GM20000 (cell line): ENCODE data around the gene MOSMO.
"Not testable (repeated sequence)": the region's sequence is repeated elsewhere in the genome, so short reads cannot be mapped to it uniquely, and the experiment has no call there.

Experiments
- DNase-seq: peaks from one replicate; pipeline ENCODE4 v3.0.0; 2012; ENCODE audit warnings: low spot score
- TF ChIP-seq, protein P1 (sequence below): IDR thresholded peaks from 2 replicates; pipeline ENCODE4 v1.5.1; 2012; ENCODE audit warnings: mild to moderate bottlenecking, control low read depth; ENCODE audit errors: extremely low read depth, missing control alignments

Gene MOSMO

DNA sequence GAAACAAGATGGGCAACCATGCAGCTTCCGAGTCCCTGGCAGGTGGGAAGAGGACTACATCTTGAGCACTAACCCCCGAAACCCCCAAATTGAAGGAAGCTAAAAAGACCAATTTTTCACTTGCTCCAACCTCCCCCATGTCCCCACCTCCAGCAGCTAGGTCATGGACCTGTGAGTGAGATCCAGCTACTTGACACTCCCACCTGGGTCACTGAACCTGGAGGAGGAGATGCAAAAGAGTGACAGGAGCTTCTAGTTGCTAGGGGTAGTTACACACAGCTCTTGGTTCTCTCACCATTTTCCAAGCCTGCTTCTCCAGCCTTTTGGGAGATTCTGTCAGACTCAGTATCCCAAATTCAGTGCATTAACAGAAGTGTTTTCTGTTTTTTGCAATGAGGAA lies 18.2 kb upstream of the MOSMO start:
- DNase-seq, result no peak
- TF ChIP-seq, protein P1, sequence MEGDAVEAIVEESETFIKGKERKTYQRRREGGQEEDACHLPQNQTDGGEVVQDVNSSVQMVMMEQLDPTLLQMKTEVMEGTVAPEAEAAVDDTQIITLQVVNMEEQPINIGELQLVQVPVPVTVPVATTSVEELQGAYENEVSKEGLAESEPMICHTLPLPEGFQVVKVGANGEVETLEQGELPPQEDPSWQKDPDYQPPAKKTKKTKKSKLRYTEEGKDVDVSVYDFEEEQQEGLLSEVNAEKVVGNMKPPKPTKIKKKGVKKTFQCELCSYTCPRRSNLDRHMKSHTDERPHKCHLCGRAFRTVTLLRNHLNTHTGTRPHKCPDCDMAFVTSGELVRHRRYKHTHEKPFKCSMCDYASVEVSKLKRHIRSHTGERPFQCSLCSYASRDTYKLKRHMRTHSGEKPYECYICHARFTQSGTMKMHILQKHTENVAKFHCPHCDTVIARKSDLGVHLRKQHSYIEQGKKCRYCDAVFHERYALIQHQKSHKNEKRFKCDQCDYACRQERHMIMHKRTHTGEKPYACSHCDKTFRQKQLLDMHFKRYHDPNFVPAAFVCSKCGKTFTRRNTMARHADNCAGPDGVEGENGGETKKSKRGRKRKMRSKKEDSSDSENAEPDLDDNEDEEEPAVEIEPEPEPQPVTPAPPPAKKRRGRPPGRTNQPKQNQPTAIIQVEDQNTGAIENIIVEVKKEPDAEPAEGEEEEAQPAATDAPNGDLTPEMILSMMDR, result no peak

DNA sequence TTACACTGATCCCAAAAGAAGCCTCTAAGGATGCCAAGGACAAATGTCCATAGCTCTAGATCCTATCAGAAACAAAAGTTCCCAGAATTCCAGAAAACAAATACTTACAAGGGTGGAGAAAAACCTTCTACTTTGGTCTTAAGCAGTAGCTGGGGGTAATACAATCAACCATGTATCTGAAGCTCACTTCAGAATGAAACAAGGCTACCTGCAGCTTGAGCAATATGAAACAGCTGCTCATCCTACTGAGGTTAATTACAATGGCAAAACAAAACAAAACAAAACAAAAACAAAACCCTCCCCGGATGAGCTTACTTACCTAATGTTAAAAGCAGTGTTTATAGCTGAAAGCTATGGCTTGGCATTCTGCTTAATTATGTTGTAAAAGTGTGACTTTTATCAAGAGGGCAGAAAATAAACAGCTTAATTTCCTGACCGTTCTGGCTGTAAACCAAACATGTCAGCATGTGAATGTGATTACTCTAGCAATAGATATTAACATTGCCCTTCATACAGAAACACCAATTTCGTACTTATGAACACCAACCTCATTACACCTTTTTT lies 17.4 kb upstream of the MOSMO start:
- TF ChIP-seq, protein P1, result no peak
- no peak for DNase-seq

DNA sequence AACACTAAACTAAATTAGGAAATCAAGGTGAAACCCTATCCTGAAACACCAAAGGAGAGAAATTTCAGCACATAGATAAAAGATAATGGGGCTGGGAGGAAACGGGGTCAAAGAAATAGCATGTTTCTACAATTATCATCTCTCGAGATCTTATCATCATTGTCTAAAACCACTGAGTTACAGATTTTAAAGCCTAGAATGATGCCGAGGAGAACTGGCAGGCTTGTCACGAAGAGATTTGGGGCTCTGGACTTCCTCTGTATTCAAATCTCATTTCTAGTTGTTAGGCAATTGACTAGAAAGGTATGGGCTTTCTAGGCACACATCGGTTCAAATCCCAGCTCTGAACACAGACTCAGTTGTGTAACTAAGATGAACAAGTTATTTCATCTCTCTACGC lies 16.3 kb upstream of the MOSMO start:
- TF ChIP-seq, protein P1, result no peak
- DNase-seq, result no peak

DNA sequence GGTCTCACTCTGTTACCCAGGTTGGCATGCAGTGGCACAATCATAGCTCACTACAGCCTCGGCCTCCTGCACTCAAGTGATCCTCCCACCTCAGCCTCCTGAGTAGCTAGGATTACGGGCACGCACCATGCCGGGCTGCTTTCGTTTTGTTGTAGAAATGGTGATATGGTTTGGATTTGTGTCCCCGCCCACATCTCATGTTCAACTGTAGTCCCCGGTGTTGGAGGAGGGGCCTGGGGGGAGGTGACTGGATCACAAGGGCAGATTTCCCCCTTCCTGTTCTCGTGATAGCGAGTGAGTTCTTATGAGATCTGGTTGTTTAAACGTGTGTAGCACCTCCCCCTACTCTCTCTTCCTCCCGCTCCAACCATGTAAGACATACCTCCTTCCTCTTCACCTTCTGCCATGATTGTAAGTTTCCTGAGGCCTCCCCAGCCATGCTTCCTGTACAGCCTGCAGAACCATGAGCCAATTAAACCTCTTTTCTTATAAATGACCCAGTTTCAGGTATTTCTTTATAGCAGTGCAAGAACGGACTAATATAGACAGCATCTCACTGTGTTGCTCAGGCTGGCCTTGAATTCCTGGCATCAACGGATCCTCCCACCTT lies 12.9 kb upstream of the MOSMO start:
- TF ChIP-seq, protein P1, result no peak
- no peak for DNase-seq

DNA sequence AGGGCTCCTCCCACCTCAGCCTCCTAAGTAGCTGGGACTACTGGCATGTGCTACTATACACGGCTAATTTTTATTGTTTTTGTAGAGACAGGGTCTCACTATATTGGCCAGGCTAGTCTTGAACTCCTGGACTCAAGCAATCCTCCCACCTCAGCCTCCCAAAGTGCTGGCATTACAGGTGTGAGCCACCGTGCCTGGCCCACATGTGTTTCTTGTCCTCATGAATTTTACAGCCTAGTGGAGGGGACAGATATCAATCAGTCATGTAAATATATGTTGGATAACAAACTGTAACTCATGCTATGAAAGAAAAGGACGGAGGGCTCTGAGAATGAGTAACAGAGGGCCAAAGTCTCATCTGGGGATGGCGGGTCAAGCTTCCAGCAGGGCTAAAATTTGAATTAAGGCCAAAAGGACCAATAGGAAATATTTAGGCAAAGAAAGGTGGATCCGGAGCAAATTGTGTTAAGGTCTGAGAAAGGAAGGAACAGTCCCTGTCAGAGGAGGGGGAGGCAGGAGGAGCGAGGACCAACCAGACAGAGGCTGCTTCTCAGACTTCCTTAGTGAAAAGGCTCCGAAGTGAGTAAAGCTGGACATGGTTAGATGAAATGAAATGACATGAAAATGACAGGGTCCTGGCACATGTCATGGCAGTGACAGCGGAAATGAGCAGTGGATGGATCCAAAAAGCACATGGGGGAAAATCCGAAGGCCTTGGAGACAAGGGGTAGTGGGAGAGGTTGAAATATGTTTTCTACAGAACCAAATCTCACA lies 10.8 kb upstream of the MOSMO start:
- TF ChIP-seq, protein P1, result no peak
- no peak for DNase-seq

DNA sequence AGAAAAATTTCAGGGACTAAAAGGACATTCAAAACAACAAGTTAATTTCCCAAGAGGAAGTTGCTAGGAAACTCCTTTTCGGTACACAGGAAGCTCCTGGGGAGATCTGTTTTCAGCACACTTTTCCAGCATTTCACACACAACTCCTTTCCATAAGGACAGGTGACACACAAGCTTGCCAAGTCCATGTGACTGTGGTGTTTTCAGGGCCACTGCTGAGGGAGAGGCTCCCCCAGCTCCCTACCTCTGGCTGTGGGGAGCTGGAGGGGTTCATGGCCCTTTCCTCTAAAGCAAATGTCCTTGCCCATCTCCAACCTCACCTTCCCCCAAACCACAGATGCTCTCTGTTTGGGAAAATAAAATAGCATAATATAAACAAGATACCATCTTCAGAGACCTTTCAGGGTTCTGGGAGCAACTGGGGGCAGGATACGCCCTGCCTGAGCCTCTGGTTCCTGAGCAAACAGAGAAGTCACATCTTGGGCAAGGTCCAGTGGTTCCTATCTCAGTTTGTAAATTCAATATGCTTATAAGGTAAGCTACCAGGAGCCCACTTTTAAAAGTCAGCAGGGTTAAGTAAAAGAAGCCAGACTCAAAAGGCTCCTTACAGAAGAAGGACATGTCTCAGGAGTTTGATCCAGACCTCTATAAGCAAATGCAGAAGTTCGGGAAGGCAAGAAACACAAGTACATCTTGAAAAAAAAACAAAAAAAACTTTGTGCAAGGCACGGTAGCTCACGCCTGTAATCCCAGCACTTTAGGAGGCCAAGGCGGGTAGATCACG lies 10.0 kb upstream of the MOSMO start:
- TF ChIP-seq, protein P1, result no peak
- no peak for DNase-seq

DNA sequence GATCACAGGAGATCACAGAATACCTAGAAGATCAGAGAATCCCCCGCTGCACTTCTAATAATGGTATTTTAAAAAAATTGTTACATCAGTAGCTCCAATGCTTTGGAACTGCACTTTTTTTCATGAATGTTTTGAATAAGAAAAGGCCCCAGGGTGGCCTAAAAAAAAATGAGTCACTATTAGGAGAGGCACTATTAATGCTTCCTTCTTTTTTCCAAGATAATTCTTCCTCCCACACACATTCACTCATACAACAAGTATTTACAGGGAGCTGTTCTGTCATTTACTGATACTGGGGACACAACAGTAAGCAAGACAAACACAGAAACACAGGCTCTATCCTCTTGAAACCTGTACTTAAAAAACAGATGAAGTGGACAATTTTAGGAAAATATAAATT lies 6.3 kb upstream of the MOSMO start:
- TF ChIP-seq, protein P1, result no peak
- no peak for DNase-seq

DNA sequence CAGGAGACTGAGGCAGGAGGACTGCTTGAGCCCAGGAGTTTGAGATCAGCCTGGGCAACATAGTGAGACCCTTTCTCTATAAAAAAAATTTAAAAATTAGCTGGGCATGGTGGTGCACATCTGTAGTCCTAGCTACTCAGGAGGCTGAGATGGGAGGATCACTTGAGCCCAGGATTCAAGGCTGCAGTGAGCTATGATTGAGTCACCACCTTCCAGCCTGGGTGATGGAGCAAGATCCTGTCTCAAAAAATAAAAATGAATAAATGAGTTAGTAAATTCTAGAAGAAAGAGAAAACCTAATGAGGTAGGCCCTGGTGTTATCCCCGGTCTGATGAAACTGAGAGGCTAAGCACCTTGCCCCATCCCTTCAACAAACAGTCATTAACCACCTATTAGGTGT lies 5.9 kb upstream of the MOSMO start:
- DNase-seq, result not testable (repeated sequence)
